HFFc6 (cell line): ENCODE results near the gene HDAC9. TPM values are rescaled to one million over a fixed set of nuclear protein-coding genes. Genes with fewer than 3 reads are reported as not detected.

ENCODE experiments used
- DNase-seq: peaks from one replicate; pipeline ENCODE4 v3.0.0-alpha.2; 2018
- H3K27ac Mint-ChIP-seq: 2 replicates; pipeline ENCODE4 v1.8.0; 2020; ENCODE audit warnings: mild to moderate bottlenecking, mixed read lengths
- H3K27me3 Mint-ChIP-seq: 2 replicates; pipeline ENCODE4 v1.8.0; 2021; ENCODE audit warnings: mild to moderate bottlenecking, moderate library complexity, mixed read lengths; ENCODE audit not compliant: insufficient read depth
- H3K36me3 Mint-ChIP-seq: 2 replicates; pipeline ENCODE4 v1.8.0; 2021; ENCODE audit warnings: low read depth, mixed read lengths
- H3K4me1 Mint-ChIP-seq: 2 replicates; pipeline ENCODE4 v1.8.0; 2020; ENCODE audit warnings: low read depth, mixed read lengths
- H3K4me3 Mint-ChIP-seq: 2 replicates; pipeline ENCODE4 v1.8.0; 2020; ENCODE audit warnings: mild to moderate bottlenecking, moderate library complexity, mixed read lengths
- H3K9me3 Mint-ChIP-seq: 2 replicates; pipeline ENCODE4 v1.8.0; 2020; ENCODE audit warnings: mild to moderate bottlenecking, mixed read lengths
- total RNA-seq, 6 experiments: library from RNA; stranded (reverse); fragmentation: NEBNext Ultra II Directional; extraction: Animal tissue kit (Norgen Biotek cat#: 25700); gene quantifications; 2 replicates in 1 of 6; 3 replicates in 5 of 6; pipeline ENCODE4 v1.2.3, GENCODE V29; 2021
- TF ChIP-seq, protein P1 (sequence below): fragments of 200-600 bp; sonication (generic); IDR thresholded peaks from 2 replicates; pipeline ENCODE4 v1.5.0; 2021; ENCODE audit warnings: antibody characterized with exemption, mild to moderate bottlenecking

HDAC9 gene
- total RNA-seq, 6 experiments from 2014 or later, result 11.5 to 29.2 (median 13.2) TPM

DNA sequence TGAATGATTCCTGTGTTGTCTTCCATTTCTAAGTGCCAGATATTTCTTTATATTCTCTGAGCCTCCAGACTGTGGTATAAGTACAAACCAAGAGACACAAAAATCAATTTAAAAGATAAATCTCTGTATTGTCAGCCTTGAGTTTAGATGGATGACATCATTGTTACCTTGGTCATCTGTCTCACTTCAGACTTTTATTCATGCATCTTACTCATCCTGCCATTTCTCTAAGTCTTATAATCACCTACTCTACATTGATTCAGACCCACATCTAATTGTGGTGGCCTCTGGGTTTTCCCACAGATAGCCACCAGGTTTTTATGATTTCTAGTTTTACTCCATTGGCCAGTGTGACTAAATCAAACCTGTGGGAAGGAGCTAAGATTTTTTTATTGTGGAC is 26.8 kb upstream of the HDAC9 start:
- no peak overlapping the region for H3K27ac Mint-ChIP-seq
- no peak for DNase-seq
- no peaks in the 10 kb centered on the region for H3K36me3 Mint-ChIP-seq
- TF ChIP-seq, protein P1, sequence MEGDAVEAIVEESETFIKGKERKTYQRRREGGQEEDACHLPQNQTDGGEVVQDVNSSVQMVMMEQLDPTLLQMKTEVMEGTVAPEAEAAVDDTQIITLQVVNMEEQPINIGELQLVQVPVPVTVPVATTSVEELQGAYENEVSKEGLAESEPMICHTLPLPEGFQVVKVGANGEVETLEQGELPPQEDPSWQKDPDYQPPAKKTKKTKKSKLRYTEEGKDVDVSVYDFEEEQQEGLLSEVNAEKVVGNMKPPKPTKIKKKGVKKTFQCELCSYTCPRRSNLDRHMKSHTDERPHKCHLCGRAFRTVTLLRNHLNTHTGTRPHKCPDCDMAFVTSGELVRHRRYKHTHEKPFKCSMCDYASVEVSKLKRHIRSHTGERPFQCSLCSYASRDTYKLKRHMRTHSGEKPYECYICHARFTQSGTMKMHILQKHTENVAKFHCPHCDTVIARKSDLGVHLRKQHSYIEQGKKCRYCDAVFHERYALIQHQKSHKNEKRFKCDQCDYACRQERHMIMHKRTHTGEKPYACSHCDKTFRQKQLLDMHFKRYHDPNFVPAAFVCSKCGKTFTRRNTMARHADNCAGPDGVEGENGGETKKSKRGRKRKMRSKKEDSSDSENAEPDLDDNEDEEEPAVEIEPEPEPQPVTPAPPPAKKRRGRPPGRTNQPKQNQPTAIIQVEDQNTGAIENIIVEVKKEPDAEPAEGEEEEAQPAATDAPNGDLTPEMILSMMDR, result no peak
- H3K27me3 Mint-ChIP-seq, result no peaks in the 10 kb centered on the region
- H3K4me1 Mint-ChIP-seq, result peaks cover 12% of the 10 kb centered on the region
- no peaks in the 10 kb centered on the region for H3K9me3 Mint-ChIP-seq
- no peak overlapping the region for H3K4me3 Mint-ChIP-seq

DNA sequence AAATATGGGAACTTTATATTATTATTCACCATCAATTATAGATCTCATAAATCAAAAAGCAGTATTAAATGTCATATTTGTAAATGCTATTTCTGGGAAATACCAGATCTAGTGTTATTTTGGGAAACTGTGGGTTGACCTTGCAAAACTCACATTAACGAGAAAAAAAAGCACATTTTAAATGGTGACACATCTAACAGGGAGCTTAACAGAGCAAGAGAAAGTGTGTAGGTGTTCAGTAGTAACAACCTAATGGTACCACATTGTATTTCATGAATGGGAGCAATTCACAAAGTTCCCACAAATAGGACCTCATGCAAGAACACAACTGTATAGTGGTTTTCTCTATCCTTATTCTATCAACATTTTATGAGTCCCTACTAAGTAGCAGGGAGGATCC is 26.2 kb upstream of the HDAC9 start:
- TF ChIP-seq, protein P1, result no peak
- H3K9me3 Mint-ChIP-seq, result no peaks in the 10 kb centered on the region
- DNase-seq, result no peak
- H3K27me3 Mint-ChIP-seq, result no peaks in the 10 kb centered on the region
- no peaks in the 10 kb centered on the region for H3K36me3 Mint-ChIP-seq
- no peak overlapping the region for H3K27ac Mint-ChIP-seq
- H3K4me1 Mint-ChIP-seq, result peaks cover 12% of the 10 kb centered on the region
- no peak overlapping the region for H3K4me3 Mint-ChIP-seq

DNA sequence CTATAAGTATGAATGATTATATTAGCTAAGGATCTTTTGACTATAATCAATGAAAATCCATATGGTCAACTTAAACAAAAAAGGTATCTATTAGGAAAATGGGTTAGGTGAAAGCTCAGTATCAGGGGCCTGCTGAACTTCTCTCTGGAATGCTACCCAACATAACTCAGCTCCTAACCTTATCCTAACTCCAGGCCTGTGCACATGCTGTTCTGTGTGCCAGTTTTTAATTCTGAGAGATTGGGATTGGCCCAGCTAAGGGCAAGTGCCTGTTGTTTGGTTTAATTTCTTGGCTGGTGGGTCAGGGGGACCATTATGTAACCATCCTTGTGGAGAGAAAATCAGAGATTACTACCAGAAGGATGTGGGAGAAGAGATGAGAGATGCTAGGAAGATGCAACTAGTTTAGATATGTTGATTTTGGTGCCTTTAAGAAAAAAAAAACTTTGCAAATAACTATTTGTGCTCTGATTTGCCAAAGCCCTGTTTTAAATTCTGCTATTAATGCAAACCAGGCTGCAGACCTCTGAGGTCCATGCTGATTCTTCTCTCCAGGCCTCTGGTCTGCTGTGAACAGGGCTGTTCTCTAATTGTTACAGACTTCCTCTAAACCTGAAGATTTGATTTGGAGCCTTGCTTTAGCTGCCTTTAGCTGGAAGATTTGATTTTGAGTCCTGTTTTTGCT is 23.9 kb upstream of the HDAC9 start:
- H3K27me3 Mint-ChIP-seq, result no peaks in the 10 kb centered on the region; the same call in 1 of the 2 replicates
- no peak overlapping the region for H3K27ac Mint-ChIP-seq
- peaks cover 8% of the 10 kb centered on the region for H3K4me1 Mint-ChIP-seq
- H3K36me3 Mint-ChIP-seq, result no peaks in the 10 kb centered on the region
- no peaks in the 10 kb centered on the region for H3K9me3 Mint-ChIP-seq
- H3K4me3 Mint-ChIP-seq, result no peak overlapping the region
- DNase-seq, result no peak
- TF ChIP-seq, protein P1, result no peak

DNA sequence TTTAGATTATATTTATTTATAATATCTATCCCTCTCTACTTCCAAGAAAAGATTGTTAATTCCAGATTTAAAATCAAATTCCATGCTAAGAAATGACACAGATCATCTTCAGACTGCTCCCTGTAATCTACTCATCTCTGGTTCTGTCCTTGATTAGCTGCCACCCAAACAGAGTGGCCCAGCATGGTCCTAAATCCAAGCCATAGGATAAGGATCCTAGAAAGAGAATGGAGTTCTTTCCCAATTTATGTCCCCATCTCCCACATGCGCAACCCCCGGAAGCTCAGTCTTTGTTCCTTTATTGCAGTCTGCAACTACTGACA is 23.4 kb upstream of the HDAC9 start:
- H3K27me3 Mint-ChIP-seq, result no peaks in the 10 kb centered on the region; the same call in 1 of the 2 replicates
- DNase-seq, result no peak
- H3K4me3 Mint-ChIP-seq, result no peak overlapping the region
- H3K9me3 Mint-ChIP-seq, result no peaks in the 10 kb centered on the region
- no peak overlapping the region for H3K27ac Mint-ChIP-seq
- no peaks in the 10 kb centered on the region for H3K36me3 Mint-ChIP-seq
- TF ChIP-seq, protein P1, result no peak
- H3K4me1 Mint-ChIP-seq, result peaks cover 3% of the 10 kb centered on the region

DNA sequence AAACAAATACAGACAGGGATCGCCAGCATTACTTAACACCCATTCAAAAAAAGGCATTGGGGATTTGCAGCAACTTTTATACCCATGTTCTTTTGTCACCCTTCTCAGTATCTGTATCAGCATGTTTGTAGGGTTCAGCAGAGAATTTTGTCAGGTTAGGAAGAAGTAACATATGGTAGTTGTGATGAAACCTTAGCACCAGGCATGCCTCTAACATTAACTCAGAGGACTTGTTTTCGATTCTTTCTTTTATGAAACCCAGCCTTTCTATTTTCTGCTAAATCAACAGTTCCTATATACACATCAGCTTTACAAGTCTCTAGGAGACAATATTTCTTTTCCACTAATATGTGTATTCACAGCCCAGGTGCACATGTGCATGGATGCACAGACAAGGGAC is 22.4 kb upstream of the HDAC9 start:
- Mint-ChIP-seq H3K9me3 (no peaks in the 10 kb centered on the region), H3K27me3 (no peaks in the 10 kb centered on the region; the same call in 1 of the 2 replicates), H3K4me3 (no peak overlapping the region), H3K4me1 (no peaks in the 10 kb centered on the region), H3K27ac (no peak overlapping the region), H3K36me3 (no peaks in the 10 kb centered on the region)
- no peak for DNase-seq
- TF ChIP-seq, protein P1, result no peak
